ENCODE results near the gene CYP8B1.
A peak's percentile ranks its signal among the peaks of the same experiment; 100 is the strongest.
"Not testable (repeated sequence)": the region's sequence is repeated elsewhere in the genome, so short reads cannot be mapped to it uniquely, and the experiment has no call there.

CYP8B1 gene

GRCh38 chr3:42886294-42886822, 10.7 kb upstream of the CYP8B1 start:
- DNase-seq (ENCODE audit: low read depth in 2 of 2) = no peak

DNA sequence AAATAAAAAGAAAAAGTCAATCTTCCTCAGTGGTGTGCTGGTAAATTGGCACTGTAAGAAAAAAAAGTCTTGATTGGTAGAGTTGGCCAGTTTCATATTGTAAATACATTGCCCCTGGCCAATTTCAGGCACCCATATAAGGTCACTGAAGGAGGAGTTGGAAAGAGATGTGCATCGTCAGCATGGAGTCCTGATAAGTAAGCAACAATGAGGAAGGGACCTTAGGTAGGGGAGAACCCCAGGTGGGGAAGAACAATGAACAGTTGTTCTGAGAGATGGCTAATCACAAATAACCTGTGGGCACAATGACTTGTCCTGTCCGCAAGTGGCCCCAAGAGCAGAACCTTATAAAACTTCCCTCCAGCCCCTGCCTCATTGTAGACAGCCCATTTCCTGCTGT, 8.6 kb upstream of the CYP8B1 start:
- DNase-seq (ENCODE audit: low read depth in 2 of 2) = no peak

DNA sequence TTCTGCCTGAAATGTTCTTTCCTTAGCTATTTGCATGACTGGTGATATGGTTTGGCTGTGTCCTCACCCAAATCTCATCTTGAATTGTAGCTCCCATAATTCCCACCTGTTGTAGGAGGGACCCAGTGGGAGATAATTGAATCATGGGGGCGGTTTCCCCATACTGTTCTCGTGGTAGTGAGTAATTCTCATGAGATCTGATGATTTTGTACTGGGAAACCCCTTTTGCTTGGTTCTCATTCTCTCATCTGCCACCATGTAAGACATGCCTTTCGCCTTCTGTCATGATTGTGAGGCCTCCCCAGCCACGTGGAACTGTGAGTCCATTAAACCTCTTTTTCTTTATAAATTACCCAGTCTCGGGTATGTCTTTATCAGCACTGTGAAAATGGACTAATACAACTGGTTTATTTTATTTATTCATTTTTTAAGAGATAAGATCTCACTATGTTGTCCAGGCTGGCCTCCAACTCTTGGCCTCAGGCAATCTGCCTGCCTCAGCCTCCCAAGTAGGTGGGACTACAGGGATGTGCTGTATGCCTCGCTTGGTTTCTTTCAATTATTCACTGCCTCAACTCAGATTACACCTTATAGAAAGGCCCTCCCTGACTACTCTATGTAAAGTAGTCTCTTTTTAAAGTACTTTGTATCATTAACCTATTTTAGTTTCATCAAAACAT, 7.7 kb upstream of the CYP8B1 start:
- not testable (repeated sequence) for DNase-seq (ENCODE audit: low read depth in 2 of 2)

- DNase-seq (ENCODE audit: low read depth in 2 of 2) = peak; percentile 74 to 84
Observed at GRCh38 chr3:42880601-42881451, 5.1 kb upstream of the CYP8B1 start.

DNA sequence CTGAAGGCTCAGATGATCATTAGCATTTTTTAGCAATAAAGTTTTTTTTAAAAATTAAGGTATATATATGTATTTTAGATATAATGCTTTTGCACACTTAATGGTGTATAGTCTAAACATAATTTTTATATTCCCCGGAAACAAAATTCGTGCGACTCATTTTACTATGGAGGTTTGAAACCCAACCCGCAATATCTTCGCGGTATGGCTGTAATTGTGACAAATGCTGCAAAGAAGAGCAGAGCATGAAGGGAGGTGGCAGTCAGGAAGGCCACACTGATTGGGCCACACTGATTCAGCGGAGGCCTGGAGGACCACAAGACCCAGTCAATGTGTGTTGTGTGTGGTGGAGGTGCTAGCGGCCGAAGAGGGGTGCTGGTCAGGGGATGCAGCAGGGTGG, 4.5 kb upstream of the CYP8B1 start:
- DNase-seq (ENCODE audit: low read depth in 2 of 2) = no peak

- DNase-seq (ENCODE audit: low read depth in 2 of 2) = no peak
Observed at GRCh38 chr3:42877881-42878280, 2.2 kb upstream of the CYP8B1 start.

DNA sequence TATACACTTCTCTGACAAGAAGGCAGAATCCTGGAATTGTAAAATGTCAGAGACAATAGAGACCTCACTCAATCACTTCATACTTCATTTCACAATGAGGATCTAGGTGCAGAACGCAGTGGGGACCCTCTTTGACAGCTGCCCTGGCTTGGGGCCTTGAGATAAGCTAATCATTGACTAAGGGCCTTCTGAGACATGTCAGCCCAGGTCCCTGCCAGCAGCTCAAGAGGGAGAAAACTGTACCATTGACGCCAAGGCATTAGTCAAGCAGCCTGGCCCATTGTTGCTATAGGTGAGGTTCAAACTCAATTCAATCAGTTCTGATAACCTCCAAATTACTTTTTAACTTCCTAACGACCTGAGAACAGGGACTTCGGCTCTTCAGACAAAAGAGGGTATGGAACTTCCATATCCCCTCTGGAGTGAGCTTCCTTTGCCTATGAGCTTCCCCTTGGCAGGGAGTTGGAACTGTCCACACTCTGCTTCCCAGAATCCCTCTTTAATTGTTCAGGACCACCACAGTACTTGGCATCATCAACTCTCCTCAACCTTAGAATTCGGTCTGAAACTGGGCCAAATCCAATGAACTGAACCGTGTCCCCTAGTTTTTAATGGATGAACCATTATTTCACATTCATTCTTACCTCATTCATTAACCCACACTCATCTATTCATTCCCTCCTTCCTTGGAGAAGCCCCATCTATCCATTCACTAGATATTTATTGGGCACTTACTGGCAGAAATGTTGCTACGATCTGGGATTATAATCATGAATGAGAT, 1.5 kb upstream of the CYP8B1 start:
- no peak for DNase-seq (ENCODE audit: low read depth in 2 of 2)

GRCh38 chr3:42876401-42876800, 722 bp upstream of the CYP8B1 start:
- DNase-seq (ENCODE audit: low read depth in 2 of 2) = no peak

- no peak for DNase-seq (ENCODE audit: low read depth in 2 of 2)
Observed at GRCh38 chr3:42874749-42875148, 930 bp downstream of the CYP8B1 start.

DNA sequence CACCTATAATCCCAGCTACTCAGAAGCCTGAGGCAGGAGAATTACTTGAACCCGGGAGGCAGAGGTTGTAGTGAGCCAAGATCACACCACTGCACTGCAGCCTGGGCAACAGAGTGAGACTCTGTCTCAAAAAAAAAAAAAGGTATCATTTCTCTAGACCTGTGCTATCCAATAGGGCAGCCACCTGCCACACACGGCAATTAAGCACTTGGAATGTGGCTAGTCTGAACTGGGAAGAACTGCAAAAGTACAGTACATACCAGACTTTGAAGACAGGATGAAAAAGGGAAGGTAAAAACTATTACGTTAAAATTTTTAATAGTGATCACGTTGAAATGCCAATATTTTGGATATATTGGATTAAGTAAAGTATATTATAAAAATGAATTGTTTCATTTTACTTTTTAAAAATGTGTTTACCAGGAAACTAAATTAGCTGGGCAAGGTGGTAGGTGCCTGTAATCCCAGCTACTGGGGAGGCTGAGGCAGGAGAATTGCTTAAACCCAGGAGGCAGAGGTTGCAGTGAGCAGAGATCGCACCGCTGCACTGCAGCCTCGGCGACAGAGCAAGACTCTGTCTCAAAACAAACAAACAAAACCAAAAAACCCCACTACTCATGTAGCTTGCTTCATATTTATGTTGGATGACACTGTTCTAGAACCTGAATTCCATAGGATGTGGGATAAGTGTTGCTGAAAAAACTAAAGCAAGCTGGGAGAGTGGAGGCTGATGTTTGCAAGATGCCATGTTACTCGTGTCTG, 2.3 kb downstream of the CYP8B1 start:
- DNase-seq (ENCODE audit: low read depth in 2 of 2) = no peak

DNA sequence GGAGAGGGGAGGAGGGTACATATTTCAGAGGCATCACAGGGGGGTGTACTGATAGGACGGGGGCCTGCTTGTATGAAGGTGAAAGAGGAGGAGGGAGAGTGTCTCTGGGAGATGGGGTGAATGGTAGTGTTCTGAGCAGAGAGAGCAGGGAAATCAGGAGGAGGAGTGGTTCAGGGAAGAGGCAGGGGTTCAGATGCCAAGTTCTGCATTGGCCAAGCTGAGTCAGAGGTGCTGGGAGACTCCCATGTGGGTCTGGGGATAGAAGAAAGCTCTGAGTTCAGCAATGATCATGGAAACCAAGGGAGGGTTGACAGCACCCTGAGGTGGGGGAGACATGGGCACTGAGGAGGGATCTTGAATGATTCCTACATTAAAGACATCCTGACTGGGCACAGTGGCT, 3.0 kb downstream of the CYP8B1 start:
- DNase-seq (ENCODE audit: low read depth in 2 of 2) = no peak

- DNase-seq (ENCODE audit: low read depth in 2 of 2) = no peak
Observed at GRCh38 chr3:42871592-42872196, 4.0 kb downstream of the CYP8B1 start.

- no peak for DNase-seq (ENCODE audit: low read depth in 2 of 2)
Observed at GRCh38 chr3:42868841-42869240, 6.8 kb downstream of the CYP8B1 start.

DNA sequence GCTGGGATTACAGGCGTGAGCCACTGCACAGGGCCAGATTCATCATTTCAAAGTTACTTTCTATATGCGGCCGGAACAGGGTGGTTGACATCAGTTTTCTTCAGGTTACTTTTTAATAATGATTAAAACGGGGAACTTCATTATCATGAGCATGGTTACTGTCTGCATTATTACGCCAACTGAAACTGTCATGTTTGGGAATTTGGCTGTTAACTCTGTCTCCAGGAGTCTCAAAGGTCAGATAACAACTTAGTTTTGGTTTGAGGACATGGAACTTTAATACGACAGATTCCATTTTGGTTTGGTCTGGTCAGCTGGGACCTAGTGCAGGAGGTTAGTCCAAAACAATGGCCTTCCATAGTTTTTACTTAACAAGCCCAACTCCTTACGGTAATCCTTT, 8.5 kb downstream of the CYP8B1 start:
- no peak for DNase-seq (ENCODE audit: low read depth in 2 of 2)

- no peak for DNase-seq (ENCODE audit: low read depth in 2 of 2)
Observed at GRCh38 chr3:42865256-42865655, 10.4 kb downstream of the CYP8B1 start.

DNA sequence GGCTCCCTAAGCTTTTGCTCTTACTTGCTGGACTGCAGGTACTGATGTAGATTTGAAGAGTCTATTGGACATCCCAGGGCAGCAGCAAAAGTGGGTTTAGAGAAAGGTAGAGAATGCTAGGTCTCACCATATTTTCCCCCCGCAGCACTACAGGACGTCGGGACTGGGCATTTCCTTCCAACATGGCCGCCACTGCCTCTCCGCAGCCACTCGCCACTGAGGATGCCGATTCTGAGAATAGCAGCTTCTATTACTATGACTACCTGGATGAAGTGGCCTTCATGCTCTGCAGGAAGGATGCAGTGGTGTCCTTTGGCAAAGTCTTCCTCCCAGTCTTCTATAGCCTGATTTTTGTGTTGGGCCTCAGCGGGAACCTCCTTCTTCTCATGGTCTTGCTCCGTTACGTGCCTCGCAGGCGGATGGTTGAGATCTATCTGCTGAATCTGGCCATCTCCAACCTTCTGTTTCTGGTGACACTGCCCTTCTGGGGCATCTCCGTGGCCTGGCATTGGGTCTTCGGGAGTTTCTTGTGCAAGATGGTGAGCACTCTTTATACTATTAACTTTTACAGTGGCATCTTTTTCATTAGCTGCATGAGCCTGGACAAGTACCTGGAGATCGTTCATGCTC, 11.2 kb downstream of the CYP8B1 start:
- no peak for DNase-seq (ENCODE audit: low read depth in 2 of 2)

DNA sequence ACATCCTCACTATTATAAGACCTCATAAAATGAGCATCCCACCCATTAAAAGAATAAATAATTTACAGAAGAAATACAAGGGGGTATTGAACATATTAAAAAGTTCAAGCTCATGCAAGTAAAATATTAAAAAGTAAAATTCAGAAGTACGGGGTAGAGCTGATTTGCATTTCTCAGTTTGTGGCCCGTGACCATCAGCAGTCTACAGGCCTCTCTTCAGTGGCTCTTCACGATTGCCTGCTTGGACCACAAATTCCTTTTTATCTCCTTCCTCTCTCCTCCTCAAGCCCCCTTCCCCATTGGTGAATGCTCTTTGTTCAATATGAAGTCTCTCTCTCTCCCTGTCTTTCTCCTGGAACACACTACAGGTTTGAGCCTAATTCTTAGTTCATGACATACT, 19.1 kb downstream of the CYP8B1 start:
- DNase-seq (ENCODE audit: low read depth in 2 of 2) = no peak

DNA sequence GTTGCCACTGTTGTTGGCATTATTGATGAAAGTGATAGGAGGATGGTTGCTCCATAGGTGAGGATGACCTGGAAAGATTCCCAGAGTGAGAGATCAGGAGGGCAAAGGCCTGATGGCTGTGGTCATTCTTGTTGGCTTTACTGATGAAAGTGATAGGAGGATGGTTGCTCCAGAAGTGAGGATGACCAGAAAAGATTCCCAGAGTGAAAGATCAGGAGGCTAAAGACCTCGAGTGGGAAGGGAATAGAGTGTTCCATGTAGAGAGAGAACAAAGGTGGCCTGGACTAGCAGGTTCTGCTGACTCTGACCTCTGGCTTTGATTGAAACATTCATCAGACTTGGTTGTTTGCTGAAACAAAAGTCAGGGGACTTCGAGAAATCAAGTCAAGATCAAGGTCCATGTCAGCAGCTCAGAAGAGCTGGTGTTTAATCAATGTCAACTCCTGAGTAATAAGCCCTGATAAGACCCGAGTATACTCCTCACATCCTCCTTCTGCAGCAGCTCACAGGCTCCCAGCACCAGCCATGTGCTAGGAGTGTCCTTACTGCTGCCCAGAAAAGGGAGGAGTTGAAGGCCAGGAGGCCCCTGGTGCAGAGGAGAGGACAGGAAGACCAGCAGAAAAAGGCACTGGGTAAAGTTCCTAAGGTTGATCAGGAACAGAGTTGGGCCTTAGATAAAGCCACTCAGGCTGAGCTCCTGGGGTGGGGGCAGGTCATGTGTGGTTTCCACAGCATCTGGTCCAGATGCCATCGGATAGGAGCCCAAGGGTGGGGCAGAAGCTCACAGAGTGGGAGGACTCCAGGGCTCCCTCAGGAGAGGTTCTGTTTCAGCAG, 19.9 kb downstream of the CYP8B1 start:
- no peak for DNase-seq (ENCODE audit: low read depth in 2 of 2)

- no peak for DNase-seq (ENCODE audit: low read depth in 2 of 2)
Observed at GRCh38 chr3:42855219-42855546, 20.5 kb downstream of the CYP8B1 start.

GRCh38 chr3:42853739-42854302, 21.9 kb downstream of the CYP8B1 start:
- no peak for DNase-seq (ENCODE audit: low read depth in 2 of 2)

Data from stimulated activated CD4-positive, alpha-beta T cell treated with anti-CD3 and anti-CD28 coated beads, Interleukin-12 subunit alpha, Interleukin-12 subunit beta, amount 100 ng/mL, for 24 hours (primary cell).